Sigmoid colon (tissue), 7 donors: Measurements from ENCODE around the gene BCAR3. TPM values are rescaled to one million over a fixed set of nuclear protein-coding genes. Genes with fewer than 3 reads are reported as not detected.
A peak's percentile ranks its signal among the peaks of the same experiment; 100 is the strongest.

Experiments
- DNase-seq: peaks from one replicate; pipeline ENCODE4 v3.0.0-alpha.2; 2019
- H3K27ac ChIP-seq, 4 donors: fragments of 200-600 bp; sonication (generic); one replicate each; pipeline ENCODE4 v1.5.1; 2016 to 2019; ENCODE audit warnings: mild to moderate bottlenecking in 1 of 4
- H3K27me3 ChIP-seq, 3 donors: fragments of 200-600 bp; sonication (generic); one replicate each; pipeline ENCODE4 v1.5.1; 2019; ENCODE audit warnings: mild to moderate bottlenecking in 1 of 3
- H3K36me3 ChIP-seq, 4 donors: fragments of 200-600 bp; sonication (generic); one replicate each; pipeline ENCODE4 v1.5.1; 2016 to 2019
- H3K4me1 ChIP-seq, 4 donors: fragments of 200-600 bp; sonication (generic); one replicate each; pipeline ENCODE4 v1.5.1; 2017 to 2019
- H3K4me3 ChIP-seq, 4 donors: fragments of 200-600 bp; sonication (generic); one replicate each; pipeline ENCODE4 v1.5.1; 2017 to 2019; ENCODE audit warnings: mild to moderate bottlenecking in 2 of 4, moderate library complexity in 1 of 4
- H3K9me3 ChIP-seq, 4 donors: fragments of 200-600 bp in 3 of 4; sonication (generic) in 3 of 4; one replicate each; pipeline versions ENCODE4 v1.5.1 to v1.6.1; 2013 to 2019
- EP300 ChIP-seq, 4 donors: sonication (generic); formaldehyde crosslinking; IDR thresholded peaks; one replicate each; pipeline ENCODE4 v1.6.1; 2017; ENCODE audit warnings: antibody characterized with exemption in 4 of 4
- POLR2A ChIP-seq, 2 donors: fragments of 450-650 bp; IDR thresholded peaks; one replicate each; pipeline ENCODE4 v1.6.1; 2016; ENCODE audit warnings: antibody characterized with exemption in 2 of 2, mild to moderate bottlenecking in 2 of 2, moderate library complexity in 2 of 2
- POLR2AphosphoS5 ChIP-seq, 4 donors: sonication (generic); formaldehyde crosslinking; IDR thresholded peaks; one replicate each; pipeline ENCODE4 v1.6.1; 2017; ENCODE audit warnings: antibody characterized with exemption in 4 of 4
- WGBS, 2 donors: extraction: QIAGEN DNeasy Blood & Tissue Kit; methylation state at CpG; one replicate each; pipeline ENCODE4 v1.1.7; 2013; 5-methylcytosine and 5-hydroxymethylcytosine counted together
- intact Hi-C: fragments of 100-400 bp; cut with DNase I; formaldehyde crosslinking; loops from one replicate; pipeline ENCODE4 v1.15.1; 2023
- polyA plus RNA-seq, 3 donors: library from polyadenylated mRNA; stranded (reverse); fragments of 200-250 nt; gene quantifications; one replicate each; pipeline ENCODE4 v1.2.3, GENCODE V29; 2013
- total RNA-seq, 4 donors: library from RNA; depleted of rRNA; stranded (reverse); fragments of >200 nt; gene quantifications; one replicate each; pipeline ENCODE4 v1.1.0, GENCODE V29; 2016
- TF ChIP-seq, protein P1 (sequence below), 4 experiments: fragments of 450-650 bp in 3 of 4; fragments of 200-600 bp in 1 of 4; IDR thresholded peaks; one replicate each; pipeline ENCODE4 v1.5.1; 2016 to 2019; ENCODE audit warnings: antibody characterized with exemption in 4 of 4, mild to moderate bottlenecking in 3 of 4, moderate library complexity in 2 of 4
- donor health status: healthy with polysubstance abuse.
- donor health status: Bipolar disorder and iron deficiency.
- donor health status: healthy.

The BCAR3 gene
- total and polyA plus RNA-seq, 7 donors, result 12.3 to 43.2 (median 22.1) TPM

DNA sequence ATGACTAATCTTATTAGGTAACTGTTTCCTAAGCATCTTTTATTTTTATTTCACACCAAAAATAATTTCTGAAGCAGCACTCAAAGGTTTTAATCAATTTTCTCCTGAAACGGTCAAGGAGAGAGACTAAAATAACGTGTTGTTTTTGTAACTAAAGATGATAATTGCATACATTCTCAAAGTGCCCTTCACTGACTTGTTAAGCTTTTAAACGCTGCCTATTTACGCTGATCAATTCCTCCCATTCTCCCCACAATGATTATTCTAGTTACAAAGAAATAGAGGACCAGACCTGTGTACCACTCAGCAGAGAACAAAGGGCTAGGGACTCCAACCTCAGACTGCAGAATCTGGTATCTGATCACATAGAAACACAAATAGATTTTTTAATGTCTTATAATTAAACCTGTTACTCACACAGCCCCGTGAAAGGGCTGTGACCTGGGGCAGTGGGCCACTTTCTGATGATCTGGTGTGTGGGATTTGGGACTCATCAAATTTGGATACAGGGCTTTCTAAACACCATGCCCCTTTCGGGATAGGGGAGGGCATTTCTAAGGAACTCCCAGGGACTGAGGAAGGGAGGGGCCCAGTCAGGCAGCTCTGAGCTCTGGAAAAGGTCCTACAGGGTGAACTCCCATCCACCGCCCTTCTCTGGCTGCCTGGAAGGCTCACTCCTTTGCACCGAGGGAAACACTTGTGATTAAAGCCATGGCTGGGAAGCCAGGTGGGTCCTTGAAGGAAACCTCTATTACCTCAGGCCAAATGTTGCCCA, 65.2 kb downstream of the BCAR3 start:
- peaks cover 0 to 38% (median 35%) of the 10 kb centered on the region in 4 donors for H3K4me1 ChIP-seq
- H3K36me3 ChIP-seq, result no peaks in the 10 kb centered on the region
- DNase-seq, result peak; percentile 57
- H3K9me3 ChIP-seq, result no peaks in the 10 kb centered on the region
- intact Hi-C loops, result no loop called here
- peak overlapping the region; percentile 28 to 57 (median 51) for H3K27ac ChIP-seq
- no peaks in the 10 kb centered on the region for H3K27me3 ChIP-seq
- H3K4me3 ChIP-seq, result no peak overlapping the region
- TF ChIP-seq POLR2AphosphoS5 (IDR thresholded peaks at IDR 0.05) (no peak), POLR2A (IDR thresholded peaks at IDR 0.05) (no peak), EP300 (IDR thresholded peaks at IDR 0.05) (no peak)
- TF ChIP-seq, protein P1, sequence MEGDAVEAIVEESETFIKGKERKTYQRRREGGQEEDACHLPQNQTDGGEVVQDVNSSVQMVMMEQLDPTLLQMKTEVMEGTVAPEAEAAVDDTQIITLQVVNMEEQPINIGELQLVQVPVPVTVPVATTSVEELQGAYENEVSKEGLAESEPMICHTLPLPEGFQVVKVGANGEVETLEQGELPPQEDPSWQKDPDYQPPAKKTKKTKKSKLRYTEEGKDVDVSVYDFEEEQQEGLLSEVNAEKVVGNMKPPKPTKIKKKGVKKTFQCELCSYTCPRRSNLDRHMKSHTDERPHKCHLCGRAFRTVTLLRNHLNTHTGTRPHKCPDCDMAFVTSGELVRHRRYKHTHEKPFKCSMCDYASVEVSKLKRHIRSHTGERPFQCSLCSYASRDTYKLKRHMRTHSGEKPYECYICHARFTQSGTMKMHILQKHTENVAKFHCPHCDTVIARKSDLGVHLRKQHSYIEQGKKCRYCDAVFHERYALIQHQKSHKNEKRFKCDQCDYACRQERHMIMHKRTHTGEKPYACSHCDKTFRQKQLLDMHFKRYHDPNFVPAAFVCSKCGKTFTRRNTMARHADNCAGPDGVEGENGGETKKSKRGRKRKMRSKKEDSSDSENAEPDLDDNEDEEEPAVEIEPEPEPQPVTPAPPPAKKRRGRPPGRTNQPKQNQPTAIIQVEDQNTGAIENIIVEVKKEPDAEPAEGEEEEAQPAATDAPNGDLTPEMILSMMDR (IDR thresholded peaks at IDR 0.05), result no peak
- 51 to 72% methylated on average over 8 of the region's 8 CpGs for WGBS, 2 donors

DNA sequence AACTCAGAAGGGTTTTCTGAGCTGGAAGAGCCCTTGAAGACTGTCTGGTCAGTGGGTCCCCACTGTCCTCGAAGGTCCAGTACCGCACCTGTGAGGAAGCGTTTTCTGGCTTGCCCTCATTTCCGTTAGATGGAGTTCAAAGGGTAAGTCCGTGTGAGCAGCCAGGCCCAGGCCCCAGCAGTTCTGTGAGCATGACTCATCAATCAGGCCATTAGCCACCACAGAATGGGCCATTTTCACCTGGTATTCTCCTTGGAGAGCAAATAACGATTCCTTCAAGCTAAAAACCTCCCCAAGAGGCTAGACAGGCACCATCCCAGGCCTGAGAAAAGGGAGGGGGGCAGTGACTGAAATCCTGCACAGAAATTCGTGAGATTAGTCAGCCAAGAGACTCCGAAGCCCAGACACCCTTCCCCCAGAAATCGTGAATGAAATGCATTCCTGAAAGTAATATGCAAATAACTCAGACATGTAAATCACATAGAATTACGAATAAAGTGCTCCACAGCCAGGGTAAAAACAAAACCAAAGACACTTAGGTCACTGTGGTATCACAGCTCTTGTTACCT, 66.0 kb downstream of the BCAR3 start:
- Histone ChIP-seq H3K4me1 (peaks cover 0 to 38% (median 35%) of the 10 kb centered on the region in 4 donors), H3K4me3 (no peak overlapping the region), H3K36me3 (no peaks in the 10 kb centered on the region), H3K27ac (peak overlapping the region in 2 of 4 donors; percentile 73 to 74), H3K27me3 (no peaks in the 10 kb centered on the region), H3K9me3 (no peaks in the 10 kb centered on the region)
- 45 to 72% methylated on average over 10 of the region's 10 CpGs for WGBS, 2 donors
- peak; percentile 42 for DNase-seq
- intact Hi-C loops, result no loop called here
- no peak for TF ChIP-seq EP300 (IDR thresholded peaks at IDR 0.05)
- TF ChIP-seq, protein P1 (IDR thresholded peaks at IDR 0.05), result no peak
- TF ChIP-seq POLR2A (IDR thresholded peaks at IDR 0.05), result no peak
- no peak for TF ChIP-seq POLR2AphosphoS5 (IDR thresholded peaks at IDR 0.05)

DNA sequence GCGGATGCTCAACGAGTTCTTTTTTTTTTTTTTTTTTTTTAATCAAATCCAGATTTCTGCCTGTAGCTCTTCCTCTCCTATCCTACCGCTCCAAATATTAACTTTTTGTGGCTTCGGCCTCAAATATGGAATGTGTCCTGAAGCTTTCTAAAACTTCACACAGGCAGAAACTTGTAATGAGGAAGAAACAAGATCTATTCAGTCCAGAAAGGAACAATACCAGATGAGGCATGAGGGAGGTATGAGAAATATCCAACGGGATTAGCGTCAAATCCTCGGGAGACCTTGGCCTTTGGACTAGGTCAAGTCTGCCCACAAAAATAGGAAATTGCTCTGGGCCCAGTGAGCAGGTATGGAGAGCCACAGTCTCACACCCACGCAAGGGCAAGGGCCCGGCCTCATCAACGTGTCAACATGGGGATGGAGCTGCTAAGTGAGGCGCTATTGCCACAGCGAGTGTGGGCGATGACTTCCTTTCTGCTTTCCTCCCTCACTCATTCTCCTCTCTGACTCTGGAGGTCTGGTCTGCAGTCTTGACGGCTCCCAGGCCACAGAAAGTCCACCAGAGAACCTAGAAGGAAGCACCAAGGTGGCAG, 66.6 kb downstream of the BCAR3 start:
- Histone ChIP-seq H3K4me3 (no peak overlapping the region), H3K27ac (peak overlapping the region in 3 of 4 donors; percentile 50 to 74 (median 73)), H3K27me3 (no peaks in the 10 kb centered on the region), H3K9me3 (no peaks in the 10 kb centered on the region), H3K4me1 (peaks cover 0 to 38% (median 35%) of the 10 kb centered on the region in 4 donors), H3K36me3 (no peaks in the 10 kb centered on the region)
- WGBS, 2 donors, result 75 to 81% methylated on average over 14 of the region's 14 CpGs
- peak; percentile 52 for DNase-seq
- TF ChIP-seq EP300 (IDR thresholded peaks at IDR 0.05) (no peak), POLR2AphosphoS5 (IDR thresholded peaks at IDR 0.05) (no peak), POLR2A (IDR thresholded peaks at IDR 0.05) (no peak)
- TF ChIP-seq, protein P1 (IDR thresholded peaks at IDR 0.05), result no peak
- intact Hi-C loops, result no loop called here

DNA sequence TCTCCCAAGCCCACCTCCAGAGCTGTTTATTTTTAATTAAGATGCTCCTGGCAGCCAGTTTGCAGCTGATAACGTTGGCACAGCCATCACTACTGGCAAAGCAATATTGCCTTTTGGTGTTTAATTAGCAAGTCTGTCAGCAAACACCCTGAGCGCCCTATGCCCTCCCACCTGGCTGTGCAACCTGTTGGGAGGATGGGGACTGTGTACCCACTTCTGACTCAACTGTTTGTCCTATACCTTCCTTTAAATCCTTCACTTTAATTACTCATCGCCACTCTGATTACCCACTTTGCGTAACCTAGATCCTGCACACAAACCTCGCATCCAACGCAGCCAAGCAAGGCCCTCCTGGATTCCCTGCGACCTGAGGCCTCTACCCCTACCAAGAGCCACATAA, 67.1 kb downstream of the BCAR3 start:
- DNase-seq, result no peak
- Histone ChIP-seq H3K4me1 (peaks cover 0 to 38% (median 35%) of the 10 kb centered on the region in 4 donors), H3K27ac (peak overlapping the region; percentile 47 to 74 (median 62)), H3K36me3 (no peaks in the 10 kb centered on the region), H3K27me3 (no peaks in the 10 kb centered on the region), H3K4me3 (no peak overlapping the region), H3K9me3 (no peaks in the 10 kb centered on the region)
- intact Hi-C loops, result no loop called here
- TF ChIP-seq EP300 (IDR thresholded peaks at IDR 0.05), result no peak
- TF ChIP-seq, protein P1 (IDR thresholded peaks at IDR 0.05), result no peak
- no peak for TF ChIP-seq POLR2AphosphoS5 (IDR thresholded peaks at IDR 0.05)
- no peak for TF ChIP-seq POLR2A (IDR thresholded peaks at IDR 0.05)
- WGBS, 2 donors, result 17 to 70% methylated on average over 7 of the region's 7 CpGs
